ENCODE results near the gene SPCS1.

DNA sequence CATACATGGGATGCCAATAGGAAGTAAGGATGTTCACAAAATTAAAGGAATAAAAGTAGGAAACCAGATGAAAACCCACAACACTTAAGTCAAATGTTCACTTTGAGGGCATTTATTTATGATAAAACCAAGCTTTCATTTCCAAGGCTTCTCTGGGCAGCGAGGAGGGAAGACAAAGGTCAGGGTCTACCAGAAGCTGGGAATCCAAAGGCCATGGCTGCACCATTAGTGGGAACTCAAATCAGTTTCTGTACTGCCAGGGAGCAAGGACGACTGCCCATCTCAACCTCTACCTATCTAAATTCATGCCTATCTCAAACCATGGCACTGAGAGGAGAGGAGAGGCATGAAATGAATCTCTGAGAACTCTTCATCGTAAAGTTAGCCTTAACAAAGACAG, 42.8 kb upstream of the SPCS1 start:
- TF ChIP-seq CTCF (IDR thresholded peaks at IDR 0.05 in 4 of 5, conservative IDR thresholded peaks at IDR 0.05 in 1 of 5) (no peak), POLR2A (IDR thresholded peaks at IDR 0.05) (no peak)
